Stimulated activated CD8-positive, alpha-beta memory T cell treated with anti-CD3 and anti-CD28 coated beads, Interleukin-2, amount 100 ng/mL, for 48 hours (primary cell): ENCODE data around the gene SORBS1.

Source experiments
- DNase-seq, 2 donors: peaks; one replicate each; pipeline ENCODE4 v3.0.0-alpha.2; 2020; ENCODE audit warnings: low read depth in 2 of 2

SORBS1 gene

GRCh38 chr10:95459446-95460045 is 101.6 kb downstream of the SORBS1 start:
- no peak for DNase-seq

- DNase-seq: no peak
Observed at GRCh38 chr10:95458871-95459270, 102.3 kb downstream of the SORBS1 start.

DNA sequence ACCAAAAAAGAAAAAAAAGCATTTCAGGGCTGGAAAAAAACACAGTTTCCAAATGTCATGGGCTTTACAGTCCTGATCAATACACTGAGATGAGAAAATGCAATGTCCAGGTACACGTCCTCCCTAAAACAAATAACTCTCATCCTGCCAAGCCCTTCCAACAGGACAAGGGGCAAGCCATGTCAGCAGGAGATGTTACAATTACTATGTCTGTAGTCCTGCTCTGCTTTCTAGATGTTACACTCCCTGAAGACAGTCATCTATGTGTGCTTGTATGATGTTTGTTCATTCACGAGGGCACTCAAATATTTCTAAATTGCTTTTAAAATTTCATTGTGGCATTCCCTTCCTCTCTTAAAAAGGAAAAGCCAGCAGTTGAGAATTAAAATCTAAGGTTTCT is 103.2 kb downstream of the SORBS1 start:
- DNase-seq: no peak

- DNase-seq: no peak
Observed at GRCh38 chr10:95457319-95457886, 103.8 kb downstream of the SORBS1 start.

DNA sequence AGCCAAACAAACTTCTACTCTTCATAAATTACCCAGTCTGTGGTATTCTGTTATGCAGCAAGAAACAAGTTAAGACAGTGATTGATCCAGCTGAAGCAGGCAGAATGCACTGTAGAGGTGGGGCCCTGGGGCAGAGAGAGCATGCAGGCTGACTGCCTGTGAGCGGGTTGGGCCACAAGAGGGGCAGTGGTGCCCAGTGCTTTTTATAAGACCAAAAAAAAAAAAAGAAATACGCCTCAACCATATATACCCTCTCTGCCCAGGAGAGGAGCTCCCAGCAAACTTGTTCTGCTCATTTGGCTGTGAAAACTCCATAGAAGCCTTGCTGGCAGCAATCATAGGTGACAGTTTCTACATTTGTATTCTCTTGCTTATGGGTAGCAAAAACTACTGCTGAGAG is 104.7 kb downstream of the SORBS1 start:
- DNase-seq: no peak

DNA sequence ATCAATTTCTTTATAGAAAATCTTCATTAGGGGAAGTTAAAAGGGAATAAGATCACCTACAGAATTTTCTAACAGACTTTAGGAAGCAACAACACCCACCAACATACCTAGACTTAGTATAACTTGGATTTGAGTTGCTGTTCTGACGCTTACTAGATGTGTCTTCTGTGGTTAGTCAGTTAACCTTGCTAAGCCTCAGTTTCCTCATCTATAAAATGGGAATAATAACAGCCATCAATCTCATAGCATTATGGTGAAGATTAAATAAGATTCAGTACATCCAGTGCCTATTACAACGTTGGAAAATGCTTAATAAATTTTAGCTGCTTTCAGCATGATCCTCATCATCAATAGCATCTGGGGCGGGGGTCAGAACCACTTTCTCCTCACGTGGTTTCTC is 106.2 kb downstream of the SORBS1 start:
- DNase-seq: no peak

- DNase-seq: no peak
Observed at GRCh38 chr10:95454356-95454755, 106.8 kb downstream of the SORBS1 start.

DNA sequence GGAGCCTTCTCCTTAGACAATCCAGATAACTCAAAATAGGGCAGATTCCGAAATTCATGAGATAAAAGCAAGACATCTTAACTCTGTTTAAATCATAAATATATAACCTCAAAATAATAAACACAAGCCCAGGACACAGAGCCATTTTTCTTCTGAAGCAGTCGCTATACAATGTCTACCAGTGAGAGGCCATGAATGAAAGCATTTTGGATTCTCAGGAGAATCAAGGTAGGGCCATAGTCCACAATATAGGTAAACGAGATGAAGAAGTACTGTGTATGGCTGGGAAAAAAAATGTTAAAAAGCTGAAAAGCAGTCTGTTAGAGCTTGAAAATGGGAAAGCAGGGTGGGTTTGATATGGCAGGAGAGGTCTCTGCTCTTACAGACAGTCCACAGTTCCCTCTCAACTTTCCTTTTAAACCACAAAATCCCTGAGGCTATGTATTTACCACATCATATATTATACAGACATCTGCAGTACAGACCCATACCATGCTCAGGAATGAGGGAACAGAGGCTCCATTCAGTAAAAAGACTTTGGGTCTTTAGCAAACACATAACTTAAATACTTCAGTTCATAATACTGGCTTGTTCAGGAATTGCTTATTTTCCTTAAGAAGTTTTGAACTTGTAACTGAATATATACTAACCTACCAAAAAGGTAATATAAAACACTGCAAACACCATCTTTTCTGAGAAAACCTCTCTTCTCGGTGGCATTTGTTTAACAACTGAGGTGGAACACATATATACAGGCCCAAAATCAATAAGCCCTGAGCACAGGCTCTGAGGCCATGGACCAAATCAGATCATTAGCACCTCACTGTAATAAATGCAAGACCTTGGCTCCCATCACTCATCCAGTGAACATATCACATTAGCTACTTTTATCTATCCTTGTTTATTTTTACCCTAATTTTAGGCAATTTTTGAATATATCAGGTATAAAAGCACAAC is 109.3 kb downstream of the SORBS1 start:
- no peak for DNase-seq

GRCh38 chr10:95451150-95451549 is 110.0 kb downstream of the SORBS1 start:
- DNase-seq: no peak

- DNase-seq: no peak
Observed at GRCh38 chr10:95450188-95450587, 111.0 kb downstream of the SORBS1 start.

GRCh38 chr10:95447685-95448084 is 113.5 kb downstream of the SORBS1 start:
- DNase-seq: no peak

DNA sequence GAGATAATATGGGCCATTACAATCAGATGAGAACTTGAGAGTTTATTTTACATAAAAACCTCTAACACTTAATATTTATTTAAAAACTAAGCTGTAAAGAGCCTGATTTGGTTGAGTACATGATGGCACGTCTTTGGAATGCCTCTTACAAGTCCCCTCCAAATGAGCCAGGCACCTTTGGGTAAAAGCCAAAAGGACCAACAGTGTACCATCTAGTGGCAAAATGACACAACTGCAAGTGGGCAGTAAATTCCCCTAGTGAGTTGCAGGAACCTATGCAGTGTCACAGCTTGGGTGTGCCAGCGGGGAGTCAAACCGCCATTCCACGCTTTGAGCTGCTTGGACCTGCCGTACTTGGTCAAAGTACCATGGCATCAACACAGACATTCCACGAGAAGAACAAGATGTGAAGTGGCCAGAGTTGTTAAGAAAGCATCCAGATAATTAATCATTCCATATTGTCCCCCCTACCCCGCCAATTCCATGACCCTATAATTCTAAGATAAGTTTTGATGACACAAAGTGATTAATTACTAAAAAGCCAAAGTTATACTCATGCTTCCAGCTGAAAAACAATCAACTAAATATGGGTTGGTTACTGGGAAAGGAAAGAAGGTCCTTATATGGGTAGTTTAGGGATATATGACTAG is 115.2 kb downstream of the SORBS1 start:
- peak in 1 of 2 donors; percentile 1 for DNase-seq

GRCh38 chr10:95445223-95445836 is 115.8 kb downstream of the SORBS1 start:
- DNase-seq: no peak

GRCh38 chr10:95444792-95445191 is 116.4 kb downstream of the SORBS1 start:
- DNase-seq: no peak

GRCh38 chr10:95443636-95444035 is 117.5 kb downstream of the SORBS1 start:
- no peak for DNase-seq

DNA sequence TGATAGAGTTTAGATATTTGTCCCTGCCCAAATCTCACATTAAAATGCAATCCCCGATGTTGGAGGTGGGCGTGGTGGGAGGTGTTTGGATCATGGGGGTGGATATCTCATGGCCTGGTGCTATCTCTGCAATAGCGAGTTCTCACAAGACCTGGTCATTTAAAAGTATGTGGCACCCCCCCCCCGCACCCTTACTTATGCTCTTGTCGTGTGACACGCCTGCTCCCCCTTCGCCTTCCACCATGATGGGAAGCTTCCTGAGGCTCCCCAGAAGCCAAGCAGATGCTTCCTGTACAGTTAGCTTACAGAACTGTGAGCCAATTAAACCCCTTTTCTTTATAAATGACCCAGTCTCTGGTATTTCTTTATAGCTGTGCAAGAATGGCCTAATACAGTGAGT is 118.8 kb downstream of the SORBS1 start:
- no peak for DNase-seq

- DNase-seq: no peak
Observed at GRCh38 chr10:95441547-95441923, 119.6 kb downstream of the SORBS1 start.

GRCh38 chr10:95440756-95441546 is 120.2 kb downstream of the SORBS1 start:
- DNase-seq: no peak

DNA sequence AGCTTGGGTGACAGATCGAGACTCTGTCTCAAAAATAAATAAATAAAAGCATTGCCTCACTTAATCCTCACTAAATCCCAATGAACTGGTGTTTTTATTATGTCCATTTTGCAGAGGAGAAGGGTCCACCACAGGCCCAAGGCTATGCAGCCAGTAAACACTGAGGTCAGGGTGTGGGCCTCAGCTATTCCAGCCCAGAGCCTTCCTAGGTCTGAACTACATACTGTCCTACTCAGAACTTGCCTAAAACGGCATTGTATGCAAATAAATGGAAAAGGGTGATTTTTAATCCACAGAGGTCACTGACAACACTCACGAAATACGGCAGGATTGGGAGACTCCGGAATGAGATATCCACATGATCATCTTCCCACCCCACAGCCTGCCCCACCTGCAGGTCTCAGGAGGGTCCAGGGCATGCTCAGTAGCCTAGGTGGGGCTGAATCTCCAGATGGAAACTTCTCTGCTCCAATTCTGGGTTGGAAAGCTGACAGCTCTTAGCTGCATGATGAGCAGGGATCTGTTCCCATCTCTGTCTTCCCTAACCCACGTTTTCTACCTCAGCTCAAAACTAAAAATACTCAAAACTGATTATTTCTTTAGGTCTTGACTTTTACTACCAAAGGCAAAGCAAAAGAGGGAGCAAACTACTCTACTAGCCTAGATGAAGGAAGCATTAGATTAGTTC is 121.0 kb downstream of the SORBS1 start:
- no peak for DNase-seq

- no peak for DNase-seq
Observed at GRCh38 chr10:95438781-95439180, 122.4 kb downstream of the SORBS1 start.

- DNase-seq: no peak
Observed at GRCh38 chr10:95437669-95438068, 123.5 kb downstream of the SORBS1 start.
